Brain microvascular endothelial cell (primary cell): Measurements from ENCODE around the gene HEBP1.

ENCODE experiments used
- DNase-seq: peaks from one replicate; pipeline ENCODE4 v3.0.0-alpha.2; 2020
- H3K27ac ChIP-seq: fragments of 250-450 bp; sonication (Bioruptor Pico); 2 replicates; pipeline ENCODE4 v1.5.1; 2020; ENCODE audit warnings: mild to moderate bottlenecking, moderate library complexity
- H3K27me3 ChIP-seq: fragments of 250-450 bp; sonication (Bioruptor Pico); replicated peaks from 2 replicates; pipeline ENCODE4 v1.5.1; 2020; ENCODE audit warnings: mild to moderate bottlenecking
- H3K36me3 ChIP-seq: fragments of 250-450 bp; sonication (Bioruptor Pico); replicated peaks from 2 replicates; pipeline ENCODE4 v1.5.1; 2020; ENCODE audit warnings: mild to moderate bottlenecking
- H3K4me3 ChIP-seq: 2 replicates; pipeline ENCODE4 v1.5.1; 2011; ENCODE audit warnings: low read depth, mild to moderate bottlenecking, control low read depth, low read length, moderate library complexity
- CTCF ChIP-seq: IDR thresholded peaks from 2 replicates; pipeline ENCODE4 v1.5.1; 2011; ENCODE audit warnings: low read depth, mild to moderate bottlenecking, moderate library complexity, low read length, control low read depth, inconsistent platforms; ENCODE audit errors: missing control alignments
- in situ Hi-C: cut with HindIII; loops from 2 replicates; pipeline ENCODE4 v1.10.0; 2017; ENCODE audit warnings: low sequenced_read_pairs, low pct_ligation_motif_present

HEBP1 gene

GRCh38 chr12:12934556-12934955 is 65.5 kb downstream of the HEBP1 start:
- H3K27ac ChIP-seq, result no peak overlapping the region
- no peak for TF ChIP-seq CTCF
- no peak overlapping the region for H3K4me3 ChIP-seq
- H3K36me3 ChIP-seq, result peaks cover 2% of the 10 kb centered on the region
- in situ Hi-C loops, result no loop called here
- no peak for DNase-seq
- no peaks in the 10 kb centered on the region for H3K27me3 ChIP-seq

DNA sequence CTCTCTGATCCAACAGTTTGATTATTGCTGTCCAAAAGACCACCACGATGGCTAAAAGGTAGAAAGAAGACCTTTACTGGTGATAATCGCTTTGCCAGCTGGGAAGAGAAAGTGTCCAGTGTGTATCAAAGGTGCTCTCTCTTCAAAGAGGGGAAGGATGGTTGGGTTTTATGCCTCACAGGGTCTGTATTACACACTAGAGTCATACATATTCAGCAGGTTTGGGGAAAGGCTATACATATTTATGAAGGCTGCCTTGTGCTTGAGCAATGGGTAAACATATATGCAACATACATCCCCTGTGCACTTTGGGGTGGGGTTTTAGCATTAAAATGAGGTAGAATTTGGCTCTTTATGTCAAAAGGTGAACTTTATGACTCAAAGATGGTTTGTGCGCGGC is 66.3 kb downstream of the HEBP1 start:
- no peak for DNase-seq
- in situ Hi-C loops, result no loop called here
- Histone ChIP-seq H3K36me3 (peaks cover 2% of the 10 kb centered on the region), H3K27ac (no peak overlapping the region), H3K27me3 (no peaks in the 10 kb centered on the region), H3K4me3 (no peak overlapping the region)
- TF ChIP-seq CTCF, result no peak

DNA sequence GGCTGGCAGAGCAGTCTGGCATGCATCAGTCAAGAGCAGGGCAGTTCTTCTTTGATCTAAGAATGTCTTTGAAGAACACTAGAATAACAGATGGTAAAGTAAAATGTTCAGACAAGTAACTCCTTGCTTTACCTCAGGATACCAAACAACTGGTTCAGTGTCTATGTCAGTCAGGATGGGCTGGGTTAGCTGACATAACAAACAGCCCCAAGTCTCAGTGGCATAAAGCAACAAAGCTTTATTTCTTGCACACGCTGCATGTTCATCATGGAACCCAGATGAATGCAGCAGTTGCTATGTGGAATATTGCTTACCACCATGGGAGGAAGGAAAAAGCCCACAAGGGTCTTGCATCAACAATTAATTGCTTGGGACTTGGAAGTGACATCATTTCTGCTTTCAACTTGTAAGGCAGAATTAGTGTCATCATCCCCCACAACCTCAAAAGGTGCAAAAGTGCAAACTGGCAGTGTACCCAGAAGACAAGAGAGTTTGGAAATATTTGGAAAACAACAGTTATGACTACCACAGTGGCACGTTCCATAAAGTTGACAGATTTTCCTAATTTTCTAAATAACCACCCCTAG is 69.3 kb downstream of the HEBP1 start:
- Histone ChIP-seq H3K4me3 (no peak overlapping the region), H3K36me3 (peaks cover 2% of the 10 kb centered on the region), H3K27me3 (no peaks in the 10 kb centered on the region), H3K27ac (no peak overlapping the region)
- DNase-seq, result no peak
- in situ Hi-C loops, result no loop called here
- no peak for TF ChIP-seq CTCF

DNA sequence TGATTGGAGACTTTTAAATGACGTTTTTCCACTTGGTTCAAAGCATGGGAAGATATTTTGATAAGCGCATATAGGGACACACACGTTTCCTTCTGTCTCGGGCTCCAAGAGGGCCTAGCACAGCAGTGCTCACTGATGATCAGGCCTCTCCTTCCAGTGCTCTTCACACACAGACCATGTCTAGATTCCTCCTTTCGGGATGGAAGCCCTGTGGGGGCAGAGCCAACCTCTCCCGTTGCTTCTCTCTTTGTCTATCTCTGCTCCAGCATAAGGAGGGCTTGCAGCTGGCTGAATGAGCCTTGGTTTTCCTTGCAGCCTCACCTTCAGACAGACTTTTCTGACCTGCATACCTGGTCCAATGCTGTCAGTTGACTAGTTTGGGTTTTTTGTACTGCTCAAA is 70.4 kb downstream of the HEBP1 start:
- H3K27me3 ChIP-seq, result no peaks in the 10 kb centered on the region
- TF ChIP-seq CTCF, result no peak
- DNase-seq, result no peak
- in situ Hi-C loops, result no loop called here
- no peaks in the 10 kb centered on the region for H3K36me3 ChIP-seq
- H3K4me3 ChIP-seq, result no peak overlapping the region
- no peak overlapping the region for H3K27ac ChIP-seq

DNA sequence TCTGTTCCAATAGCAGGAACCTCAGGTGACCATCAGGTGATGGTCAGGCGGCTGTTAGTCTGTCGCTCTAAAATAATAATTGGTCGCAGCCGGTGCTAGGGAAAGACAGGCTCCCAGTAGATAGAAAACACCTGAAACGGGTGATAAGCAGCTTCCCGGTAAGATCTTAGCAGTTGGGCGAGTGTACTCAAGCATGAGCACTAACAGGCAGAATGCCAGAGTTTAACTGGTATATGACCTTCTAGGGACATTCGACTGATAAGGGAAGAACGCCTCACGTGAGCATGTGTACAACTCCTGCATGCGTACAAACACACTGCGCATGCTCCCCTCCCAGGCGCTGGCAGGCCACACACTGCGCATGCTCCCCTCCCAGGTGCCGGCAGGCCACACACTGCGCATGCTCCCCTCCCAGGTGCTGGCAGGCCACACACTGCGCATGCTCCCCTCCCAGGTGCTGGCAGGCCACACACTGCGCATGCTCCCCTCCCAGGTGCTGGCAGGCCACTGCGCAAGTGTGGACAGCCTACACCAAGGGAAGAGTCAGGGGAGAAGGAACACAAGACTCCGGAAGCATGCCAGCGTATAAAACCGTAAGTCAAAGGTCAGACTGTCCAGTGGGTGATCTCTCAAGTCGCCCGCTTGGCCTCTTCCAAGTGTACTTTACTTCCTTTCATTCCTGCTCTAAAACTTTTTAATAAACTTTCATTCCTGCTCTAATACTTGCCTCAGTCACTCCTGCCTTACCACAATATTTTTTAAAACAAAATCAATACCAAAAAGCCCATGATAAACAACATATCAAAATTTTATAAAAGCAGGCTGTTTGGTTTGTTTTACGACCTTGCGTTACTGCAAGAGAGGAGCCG is 72.6 kb downstream of the HEBP1 start:
- peaks cover 3% of the 10 kb centered on the region for H3K36me3 ChIP-seq
- no peak for DNase-seq
- TF ChIP-seq CTCF, result no peak
- H3K4me3 ChIP-seq, result peak overlapping the region; percentile 56
- no peaks in the 10 kb centered on the region for H3K27me3 ChIP-seq
- no peak overlapping the region for H3K27ac ChIP-seq
- in situ Hi-C loops, result no loop called here
